ENCODE results near the gene ZBTB7C.

- TF ChIP-seq POLR2A (IDR thresholded peaks at IDR 0.05), result no peak
- TF ChIP-seq POLR2AphosphoS5 (IDR thresholded peaks at IDR 0.05), result no peak
- no peak for TF ChIP-seq EP300 (IDR thresholded peaks at IDR 0.05)
- no peak for TF ChIP-seq CTCF (IDR thresholded peaks at IDR 0.05)
These were observed 325.0 kb downstream of the ZBTB7C start for GRCh38 chr18:48084041-48084757.
